Measurements from ENCODE around the gene MLC1.

MLC1 gene

GRCh38 chr22:50085211-50085972 is at the start of gene MLC1:
TSS of gene MLC1 (minus strand) at chr22:50085426. CDS start at chr22:50084902, 524 bp downstream.
- peak; percentile 32 to 37 for DNase-seq

- DNase-seq = no peak
Observed at GRCh38 chr22:50134481-50134880, 49.3 kb upstream of the MLC1 start.

GRCh38 chr22:50131894-50132293 is 46.7 kb upstream of the MLC1 start:
- DNase-seq = no peak

DNA sequence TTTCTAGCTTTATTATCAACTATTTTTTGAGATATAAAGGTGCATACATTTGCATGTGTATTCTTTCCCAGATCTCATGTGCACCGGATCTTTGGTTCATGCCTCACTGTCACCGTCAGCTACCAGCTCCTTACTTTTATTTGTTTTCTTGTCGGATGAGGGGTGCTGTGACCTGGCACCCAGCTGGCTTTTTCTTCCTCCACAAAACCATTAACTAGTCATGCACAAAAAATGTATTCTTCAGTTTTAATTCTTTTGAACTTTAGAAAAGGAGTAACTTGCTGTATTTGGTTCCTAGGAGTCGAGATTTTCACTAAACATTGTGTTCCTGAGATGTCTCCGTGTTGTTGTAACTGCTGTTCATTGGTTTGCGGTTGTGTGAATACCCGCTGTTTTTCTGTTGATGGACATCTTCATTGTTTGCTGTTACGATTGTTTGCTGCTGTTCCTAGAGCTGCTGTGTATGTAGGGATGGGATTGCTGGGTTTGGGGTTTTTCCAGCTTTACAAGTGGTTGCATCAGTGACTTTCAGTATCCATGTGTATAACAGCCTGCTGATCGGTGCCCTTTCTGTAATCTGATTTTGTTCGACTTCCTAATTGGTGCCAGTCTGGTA is 44.0 kb upstream of the MLC1 start:
- no peak for DNase-seq

DNA sequence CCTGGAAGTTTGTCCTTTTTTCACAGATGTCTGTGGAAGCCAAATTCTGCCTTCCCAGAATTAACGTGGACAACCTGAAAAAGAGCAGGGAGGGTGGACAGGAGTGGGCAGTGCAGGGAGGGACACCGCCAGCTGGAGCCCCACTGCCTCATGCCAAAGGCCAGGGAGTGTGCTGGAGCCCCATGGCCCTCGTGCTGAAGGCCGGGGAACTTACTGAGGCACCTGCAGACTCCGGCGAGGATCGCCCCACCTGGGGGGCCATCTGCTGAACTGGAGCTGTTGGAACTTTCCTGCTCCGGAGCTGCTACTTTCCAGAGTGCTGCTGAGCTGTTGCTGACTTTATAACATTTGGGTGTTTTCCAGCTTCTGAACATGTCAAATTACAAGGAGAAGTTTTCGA is 39.8 kb upstream of the MLC1 start:
- DNase-seq = no peak

DNA sequence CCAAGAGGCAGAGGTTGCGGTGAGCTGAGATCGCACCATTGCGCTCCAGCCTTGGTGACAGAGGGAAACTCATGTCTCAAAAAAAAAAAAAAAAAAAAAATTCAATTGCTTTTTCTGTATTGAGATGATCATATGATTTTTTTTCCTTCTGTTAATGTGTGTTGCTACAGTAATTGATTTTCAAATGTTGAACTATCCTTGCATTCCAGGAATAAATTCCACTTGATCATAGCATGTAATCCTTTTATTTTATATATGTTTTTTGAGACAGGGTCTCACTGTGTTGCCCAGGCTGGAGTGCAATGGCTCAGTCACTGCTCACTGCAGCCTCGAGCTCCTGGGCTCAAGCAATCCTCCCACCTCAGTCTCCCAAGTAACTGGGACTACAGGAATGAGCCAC is 37.9 kb upstream of the MLC1 start:
- no peak for DNase-seq

- DNase-seq = no peak
Observed at GRCh38 chr22:50121202-50121740, 36.0 kb upstream of the MLC1 start.

DNA sequence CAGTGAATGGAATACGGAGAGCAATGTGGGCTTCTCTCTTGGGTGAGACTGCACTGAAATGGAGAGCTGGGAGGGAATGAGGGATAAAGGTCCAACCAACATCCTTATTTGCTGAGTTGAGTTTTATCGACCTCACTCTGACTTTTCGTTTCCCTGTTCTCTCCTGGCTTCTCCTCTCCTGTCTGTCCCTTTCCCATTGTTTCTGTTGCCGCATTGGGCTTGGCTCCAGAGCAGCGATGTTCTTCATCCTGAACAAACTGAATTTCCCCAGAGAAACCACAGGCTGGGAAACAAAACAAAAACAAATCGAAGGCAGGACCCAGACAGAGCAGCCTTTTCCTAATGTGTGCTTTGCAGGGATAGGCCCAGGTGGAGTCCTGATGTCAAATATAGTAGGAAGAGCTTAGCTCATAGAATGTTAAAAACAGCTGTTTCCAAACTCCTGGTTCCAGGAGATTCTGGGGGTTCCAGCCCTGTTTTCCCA is 34.6 kb upstream of the MLC1 start:
- no peak for DNase-seq

DNA sequence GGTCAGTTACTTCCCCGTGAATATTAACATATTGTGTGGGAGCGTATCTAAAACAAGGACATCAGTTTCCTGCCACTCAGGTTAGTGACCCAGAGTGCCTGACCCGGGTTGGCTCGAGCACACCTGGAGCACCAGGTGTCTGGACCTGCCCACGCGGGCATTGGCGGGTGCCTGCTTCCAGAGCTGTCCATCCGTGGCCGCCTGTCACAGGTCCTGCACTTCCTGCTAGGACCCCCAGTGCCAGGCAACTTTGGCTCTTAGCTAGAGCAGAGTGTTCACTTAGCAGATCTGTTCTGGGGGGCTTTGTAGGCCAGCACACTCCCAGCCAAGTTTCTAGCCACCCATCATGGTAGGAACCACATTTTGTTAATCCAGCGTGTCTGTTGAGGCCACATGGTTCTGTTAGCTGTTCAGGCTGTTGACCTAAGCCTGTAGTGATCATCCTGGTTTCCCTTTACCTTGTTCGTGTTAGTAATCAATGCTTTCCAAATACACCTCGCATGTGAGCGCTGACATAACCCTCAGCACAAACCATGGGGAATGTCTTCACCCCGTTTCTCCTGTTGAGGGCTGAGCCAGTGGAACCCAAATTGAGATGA is 34.0 kb upstream of the MLC1 start:
- no peak for DNase-seq

DNA sequence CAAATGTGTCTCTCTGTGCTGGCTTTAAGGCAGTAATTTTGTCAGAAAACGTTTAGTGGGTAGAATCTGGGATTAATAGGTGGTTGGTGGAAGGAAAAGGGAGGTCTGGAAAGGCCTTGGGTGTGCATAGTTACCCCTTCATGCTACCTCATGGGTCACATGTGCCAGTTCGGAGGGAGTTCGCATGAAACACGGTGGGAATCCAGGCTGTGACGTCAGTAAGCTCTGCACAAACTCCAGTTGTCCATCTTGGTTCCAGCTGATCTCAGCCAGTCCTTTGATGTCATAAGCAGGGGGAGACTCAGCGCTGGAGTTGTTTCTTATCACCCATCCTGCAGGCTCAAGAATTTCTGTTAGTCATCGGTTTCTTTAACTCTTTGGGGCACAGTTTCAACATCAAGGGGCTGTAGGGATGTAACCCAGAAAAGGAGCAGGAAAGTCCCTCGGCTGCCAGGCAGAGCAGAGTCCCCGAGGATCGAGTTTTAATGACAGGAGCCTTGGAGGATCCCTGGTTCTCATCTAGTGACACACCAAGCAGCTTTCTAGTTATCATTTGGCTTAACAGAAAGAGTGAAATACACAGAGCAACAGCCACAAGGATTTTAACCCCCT is 33.4 kb upstream of the MLC1 start:
- DNase-seq = no peak

GRCh38 chr22:50118129-50118528 is 32.9 kb upstream of the MLC1 start:
- no peak for DNase-seq

GRCh38 chr22:50117168-50117762 is 32.0 kb upstream of the MLC1 start:
- no peak for DNase-seq

GRCh38 chr22:50115693-50116092 is 30.5 kb upstream of the MLC1 start:
- DNase-seq = no peak

- DNase-seq = no peak
Observed at GRCh38 chr22:50114221-50115021, 29.2 kb upstream of the MLC1 start.

DNA sequence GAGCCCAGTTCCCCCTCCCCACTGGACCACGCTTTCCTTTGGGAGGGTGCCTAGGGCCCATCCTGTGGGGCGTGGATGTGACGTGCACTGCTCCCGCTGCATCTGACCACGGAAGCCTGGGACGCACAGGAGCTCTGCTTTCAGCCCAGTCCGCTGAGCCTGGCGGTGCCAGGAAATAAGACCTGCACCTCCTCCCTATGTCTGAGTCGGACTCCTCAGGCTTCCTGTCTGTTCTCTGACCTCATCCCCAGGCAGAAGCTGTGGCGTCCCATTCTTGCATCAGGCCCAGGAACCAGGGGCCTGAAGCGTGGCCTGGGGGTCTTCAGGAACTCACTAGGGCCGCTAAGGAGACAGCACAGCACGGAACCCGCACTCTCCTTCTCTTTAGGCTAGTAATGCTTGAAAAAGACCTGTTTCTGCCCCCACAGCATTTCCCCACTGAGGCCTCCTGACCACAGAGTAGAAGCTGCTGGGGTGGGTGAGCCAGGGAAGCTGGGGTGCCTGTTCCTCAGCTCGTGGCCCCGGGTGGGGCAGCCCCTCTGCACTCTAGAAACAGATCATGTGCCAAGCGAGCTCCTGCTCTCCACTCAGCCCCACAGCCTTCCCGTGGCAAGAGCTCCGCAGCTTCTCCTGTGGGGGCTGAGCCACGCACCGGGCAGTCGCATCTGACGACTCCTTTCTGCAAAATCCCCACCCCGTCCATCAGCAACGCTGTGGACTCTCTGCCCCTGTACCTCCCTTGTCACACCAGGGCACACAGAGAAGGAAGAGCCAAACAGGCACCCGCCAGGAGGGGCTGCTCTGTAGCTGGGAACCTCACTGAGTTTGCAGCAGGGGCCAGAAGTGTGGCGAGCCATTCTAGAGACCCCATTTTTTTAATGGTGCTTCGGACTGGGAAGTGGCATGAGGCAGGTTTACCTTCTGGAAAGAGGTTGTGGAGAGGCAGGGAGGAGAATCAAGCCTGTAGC is 27.2 kb upstream of the MLC1 start:
- peak; percentile 43 to 53 for DNase-seq

GRCh38 chr22:50111056-50111455 is 25.8 kb upstream of the MLC1 start:
- no peak for DNase-seq

DNA sequence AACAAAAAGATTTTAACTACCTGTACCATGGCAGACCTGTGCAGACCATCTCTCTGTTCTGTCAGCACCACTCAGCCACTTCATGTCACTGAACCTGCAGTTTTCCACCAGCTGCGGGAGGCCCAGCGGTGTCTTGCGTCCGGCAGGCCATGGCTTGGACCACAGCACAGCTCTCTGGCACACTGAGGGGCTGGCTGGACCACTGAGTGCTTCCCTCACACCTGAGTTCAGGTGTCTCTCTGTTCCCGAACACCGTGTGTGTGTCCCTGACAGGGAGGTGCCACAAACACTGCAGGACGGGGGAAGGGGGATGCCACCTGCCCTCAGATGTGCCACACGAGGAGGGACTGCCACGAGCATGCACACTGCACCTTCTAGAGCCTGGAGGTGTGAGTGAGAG is 22.3 kb upstream of the MLC1 start:
- DNase-seq = no peak

DNA sequence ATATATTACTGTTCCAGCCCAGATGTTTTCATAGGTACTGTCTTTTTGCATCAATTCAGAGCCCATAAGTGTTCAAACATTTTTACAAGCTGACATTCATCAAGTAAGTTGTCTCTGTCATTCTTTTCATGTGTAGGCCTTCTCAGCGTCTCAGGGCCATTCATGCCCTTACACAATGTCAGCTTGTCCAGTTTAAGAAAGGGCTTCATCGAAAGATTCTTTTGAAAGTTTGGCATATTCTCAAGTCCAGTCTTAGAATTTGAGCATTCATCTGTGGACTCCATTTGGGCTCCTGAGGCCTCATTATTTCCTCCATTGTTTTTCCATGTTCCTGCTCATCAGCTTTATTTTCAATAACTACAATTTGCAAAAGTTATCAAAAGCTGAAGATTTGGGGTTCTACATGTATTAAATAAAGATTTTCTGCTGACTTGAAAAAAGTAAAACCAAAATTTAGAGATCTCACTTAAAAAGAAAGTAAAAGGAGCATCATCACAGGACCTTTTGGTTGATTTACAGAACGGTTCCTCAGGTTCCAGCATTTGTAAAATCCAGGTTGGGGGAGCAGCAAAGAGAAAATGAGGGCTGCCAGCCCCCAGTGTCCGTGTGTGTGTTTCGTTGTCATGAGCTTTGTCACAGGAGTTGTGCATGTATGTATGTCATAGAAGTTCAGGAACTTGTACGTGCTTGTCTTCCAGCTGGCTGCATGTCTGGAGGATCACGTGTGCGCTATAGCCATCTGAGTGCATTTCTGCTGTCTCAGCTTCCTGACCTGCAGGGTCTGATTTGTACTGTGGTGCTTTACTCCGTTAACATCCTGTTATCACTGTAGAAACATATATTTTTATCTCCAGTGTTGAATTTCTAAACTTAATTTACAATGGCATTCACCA is 20.2 kb upstream of the MLC1 start:
- DNase-seq = no peak

DNA sequence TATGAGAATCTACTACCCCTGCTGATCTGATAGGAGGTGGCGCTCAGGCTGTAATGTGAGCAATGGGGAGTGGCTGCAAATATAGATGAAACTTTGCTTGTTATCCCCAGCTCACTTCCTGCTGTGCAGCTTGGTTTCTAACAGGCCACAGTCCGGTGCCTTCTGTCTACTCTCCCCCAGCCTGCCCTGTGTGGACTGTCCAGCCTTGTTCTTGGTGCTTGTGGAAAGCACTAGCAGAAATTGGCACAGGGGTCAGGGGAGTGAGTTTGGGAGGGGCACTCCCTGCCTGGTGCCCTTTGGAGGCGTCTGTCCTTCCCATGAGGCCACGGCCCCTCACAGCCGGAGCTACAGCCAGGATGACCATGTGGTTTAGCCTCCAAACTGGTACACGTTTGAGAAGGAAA is 18.9 kb upstream of the MLC1 start:
- no peak for DNase-seq

DNA sequence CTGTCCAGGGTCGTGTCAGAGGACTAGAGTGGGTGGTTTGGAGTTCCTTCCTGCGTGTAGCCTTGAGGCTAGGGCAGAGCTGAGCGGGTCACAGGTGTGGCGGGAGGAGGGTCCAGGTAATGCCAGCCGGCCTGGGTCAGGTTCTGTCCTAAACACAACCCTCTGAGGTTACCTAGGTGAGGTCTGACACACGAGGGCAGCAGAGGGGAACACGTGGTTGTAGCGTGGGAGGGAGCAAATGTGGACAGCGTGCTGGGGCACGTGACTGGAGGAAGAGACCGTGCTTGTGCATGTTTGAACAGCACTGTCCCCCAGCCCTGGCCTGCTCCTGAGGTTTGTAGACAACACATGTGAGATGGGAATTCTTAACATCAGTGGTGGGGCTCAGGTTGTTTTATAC is 17.7 kb upstream of the MLC1 start:
- DNase-seq = peak in 1 of 2 experiments; percentile 28
